Measurements from ENCODE around the gene ALOX15.
A peak's percentile ranks its signal among the peaks of the same experiment; 100 is the strongest.
"Not testable (repeated sequence)": the region's sequence is repeated elsewhere in the genome, so short reads cannot be mapped to it uniquely, and the experiment has no call there.

The ALOX15 gene

GRCh38 chr17:4598776-4599504 lies 42.5 kb downstream of the ALOX15 start:
- TF ChIP-seq CTCF (IDR thresholded peaks at IDR 0.05), result no peak
- Histone ChIP-seq H3K4me1 (peaks cover 0 to 7% (median 0%) of the 10 kb centered on the region in 4 donors), H3K27ac (no peak overlapping the region), H3K4me3 (no peak overlapping the region), H3K9me3 (no peaks in the 10 kb centered on the region), H3K27me3 (peaks cover 0 to 39% of the 10 kb centered on the region in 2 donors), H3K36me3 (no peaks in the 10 kb centered on the region)
- intact Hi-C loops (cut with DNase I; ENCODE audit: low total_unique reads), result no loop called here
- peak in 1 of 2 donors; percentile 52 for DNase-seq

- Histone ChIP-seq H3K4me1 (peaks cover 0 to 7% (median 0%) of the 10 kb centered on the region in 4 donors), H3K36me3 (no peaks in the 10 kb centered on the region), H3K27ac (no peak overlapping the region), H3K9me3 (no peaks in the 10 kb centered on the region), H3K27me3 (peaks cover 0 to 39% of the 10 kb centered on the region in 2 donors), H3K4me3 (no peak overlapping the region)
- TF ChIP-seq CTCF (IDR thresholded peaks at IDR 0.05), result no peak
- no peak for DNase-seq
- intact Hi-C loops (cut with DNase I; ENCODE audit: low total_unique reads), result no loop called here
Measured at GRCh38 chr17:4597975-4598374, 43.5 kb downstream of the ALOX15 start.

DNA sequence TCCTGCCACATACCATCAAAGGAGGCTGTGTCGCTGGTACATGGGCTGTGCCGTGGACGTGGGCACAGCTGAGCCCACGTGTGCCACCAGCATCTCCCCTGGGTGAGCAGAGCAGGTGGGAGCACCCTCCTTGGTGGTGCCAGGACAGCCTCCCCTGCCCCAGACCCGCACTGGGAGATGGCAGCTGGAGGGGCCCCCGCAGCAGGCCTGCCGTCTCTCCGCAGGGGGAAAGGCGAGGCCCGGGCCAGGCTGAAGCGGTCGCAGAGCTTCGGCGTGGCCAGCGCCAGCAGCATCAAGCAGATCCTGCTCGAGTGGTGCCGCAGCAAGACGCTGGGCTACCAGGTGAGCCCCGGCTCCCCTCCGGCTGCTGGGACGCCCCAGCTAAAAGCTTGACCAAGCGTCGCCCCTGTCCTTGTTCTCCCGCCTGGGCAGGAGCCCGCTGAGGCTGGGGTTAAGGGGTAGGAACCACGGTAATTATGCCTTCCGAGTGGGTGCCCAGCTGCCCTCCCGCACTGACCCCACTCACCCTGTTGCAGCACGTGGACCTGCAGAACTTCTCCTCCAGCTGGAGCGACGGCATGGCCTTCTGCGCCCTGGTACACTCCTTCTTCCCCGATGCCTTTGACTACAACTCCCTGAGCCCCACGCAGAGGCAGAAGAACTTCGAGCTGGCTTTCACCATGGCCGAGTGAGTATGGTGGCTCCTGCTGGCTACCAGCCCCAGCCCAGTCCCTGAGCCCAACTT lies 44.7 kb downstream of the ALOX15 start:
- intact Hi-C loops (cut with DNase I; ENCODE audit: low total_unique reads), result no loop called here
- H3K36me3 ChIP-seq, result no peaks in the 10 kb centered on the region
- no peak overlapping the region for H3K27ac ChIP-seq
- peaks cover 0 to 46% of the 10 kb centered on the region in 2 donors for H3K27me3 ChIP-seq
- DNase-seq, result no peak
- peaks cover 0 to 7% (median 0%) of the 10 kb centered on the region in 4 donors for H3K4me1 ChIP-seq
- H3K9me3 ChIP-seq, result no peaks in the 10 kb centered on the region
- H3K4me3 ChIP-seq, result no peak overlapping the region
- no peak for TF ChIP-seq CTCF (IDR thresholded peaks at IDR 0.05)

DNA sequence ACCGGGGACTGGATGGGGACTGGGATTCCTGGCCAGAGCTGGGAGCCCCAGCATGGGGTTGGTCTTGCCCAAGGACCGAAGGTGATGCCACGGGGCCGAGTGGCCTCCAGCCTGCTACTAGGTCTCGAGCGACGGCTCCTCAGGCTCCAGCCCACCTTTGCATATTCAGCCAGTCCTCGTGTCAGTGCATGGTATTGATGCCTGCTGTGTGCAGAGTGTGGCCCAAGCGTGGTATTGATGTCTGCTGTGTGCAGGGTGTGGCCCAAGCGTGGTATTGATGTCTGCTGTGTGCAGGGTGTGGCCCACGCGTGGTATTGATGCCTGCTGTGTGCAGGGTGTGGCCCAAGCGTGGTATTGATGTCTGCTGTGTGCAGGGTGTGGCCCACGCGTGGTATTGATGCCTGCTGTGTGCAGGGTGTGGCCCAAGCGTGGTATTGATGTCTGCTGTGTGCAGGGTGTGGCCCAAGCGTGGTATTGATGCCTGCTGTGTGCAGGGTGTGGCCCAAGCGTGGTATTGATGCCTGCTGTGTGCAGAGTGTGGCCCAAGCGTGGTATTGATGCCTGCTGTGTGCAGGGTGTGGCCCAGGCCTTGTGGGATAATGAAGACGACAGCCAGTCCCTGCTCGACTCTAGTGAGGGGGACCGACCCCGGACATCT lies 45.7 kb downstream of the ALOX15 start:
- peaks cover 0 to 53% of the 10 kb centered on the region in 2 donors for H3K27me3 ChIP-seq
- H3K36me3 ChIP-seq; H3K4me1 ChIP-seq; intact Hi-C loops (cut with DNase I; ENCODE audit: low total_unique reads); H3K9me3 ChIP-seq; H3K4me3 ChIP-seq; H3K27ac ChIP-seq: not testable (repeated sequence)
- DNase-seq, result peak in 1 of 2 donors; percentile 59

DNA sequence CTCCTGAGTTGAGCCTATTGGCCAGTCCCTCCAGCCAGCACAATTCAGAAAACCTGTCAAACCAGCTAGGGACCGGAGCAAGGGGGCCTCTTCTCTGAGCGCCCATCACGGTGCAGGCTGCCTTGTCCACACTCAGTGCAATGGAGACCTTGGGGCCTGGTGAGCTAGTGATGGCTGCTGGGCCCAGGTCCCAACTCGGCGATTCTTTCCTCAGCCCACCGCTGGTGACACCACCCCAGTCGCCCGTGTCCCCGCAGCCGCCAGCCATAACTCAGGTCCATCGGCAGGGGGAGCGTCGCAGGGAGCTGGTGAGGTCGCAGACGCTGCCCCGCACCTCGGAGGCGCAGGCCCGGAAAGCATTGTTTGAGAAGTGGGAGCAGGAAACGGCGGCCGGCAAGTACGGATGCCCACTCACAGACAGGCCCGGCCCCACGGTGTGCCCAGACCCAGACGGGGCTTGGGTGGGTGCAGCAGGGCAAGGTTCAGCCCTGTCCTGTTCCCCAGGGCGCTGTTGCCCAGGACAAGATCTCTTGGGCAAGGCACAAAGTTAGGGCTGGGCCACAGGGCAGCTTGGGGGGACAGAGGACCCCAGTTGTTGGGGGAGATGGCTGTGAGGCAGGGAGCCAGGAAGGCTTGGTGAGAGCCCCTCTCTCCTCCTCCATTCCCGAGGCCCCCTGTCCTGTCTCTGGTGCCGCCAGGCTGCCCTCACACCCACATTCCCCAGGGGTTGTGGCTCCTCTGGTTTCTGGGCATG lies 46.4 kb downstream of the ALOX15 start:
- Histone ChIP-seq H3K9me3 (no peaks in the 10 kb centered on the region), H3K27ac (no peak overlapping the region), H3K27me3 (peaks cover 0 to 51% of the 10 kb centered on the region in 2 donors), H3K4me1 (peaks cover 0 to 5% (median 0%) of the 10 kb centered on the region in 4 donors), H3K4me3 (no peak overlapping the region), H3K36me3 (no peaks in the 10 kb centered on the region)
- DNase-seq, result peak in 1 of 2 donors; percentile 61
- intact Hi-C loops (cut with DNase I; ENCODE audit: low total_unique reads), result no loop called here
- no peak for TF ChIP-seq CTCF (IDR thresholded peaks at IDR 0.05)

Measured in tibial artery (tissue), 4 donors.